NCI-H2029 treated with DMSO at 0.1 percent for 48 hours (cell line): Measurements from ENCODE around the gene CTNS.
A peak's percentile ranks its signal among the peaks of the same experiment; 100 is the strongest.

Experiments
- DNase-seq: peaks from one replicate; lab custom pipeline; 2025; lab: John Stamatoyannopoulos, UW

Gene CTNS

GRCh38 chr17:3659541-3660111 is 23.1 kb downstream of the CTNS start:
- DNase-seq: no peak

DNA sequence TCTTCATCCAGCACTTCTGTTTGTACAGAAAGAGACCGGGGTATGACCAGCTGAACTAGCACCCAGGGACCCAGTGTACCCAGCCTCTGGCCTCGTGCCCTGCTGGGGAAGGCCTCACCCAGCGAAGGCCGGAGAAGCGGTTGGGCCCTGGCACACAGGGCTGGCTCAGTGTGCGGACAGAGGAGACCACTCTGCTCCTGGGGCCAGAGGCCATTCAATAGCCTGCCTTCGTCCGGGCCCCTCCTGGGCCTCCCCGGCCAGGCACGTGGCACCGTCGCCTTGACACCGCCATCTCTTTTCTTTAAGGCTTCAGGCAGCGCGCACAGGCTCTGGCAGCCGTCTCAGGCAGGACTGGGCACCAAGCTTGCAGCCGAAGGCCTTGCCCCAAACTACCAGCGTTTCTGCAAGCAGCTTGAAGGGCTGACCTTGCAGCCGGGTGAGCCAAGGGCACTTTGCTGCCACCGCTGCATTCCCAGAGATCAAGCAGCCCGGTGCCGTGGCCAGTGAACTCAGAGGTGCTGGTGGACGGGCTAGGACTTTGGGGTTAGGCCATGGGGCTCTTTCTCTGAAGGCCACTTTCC is 23.8 kb downstream of the CTNS start:
- no peak for DNase-seq

DNA sequence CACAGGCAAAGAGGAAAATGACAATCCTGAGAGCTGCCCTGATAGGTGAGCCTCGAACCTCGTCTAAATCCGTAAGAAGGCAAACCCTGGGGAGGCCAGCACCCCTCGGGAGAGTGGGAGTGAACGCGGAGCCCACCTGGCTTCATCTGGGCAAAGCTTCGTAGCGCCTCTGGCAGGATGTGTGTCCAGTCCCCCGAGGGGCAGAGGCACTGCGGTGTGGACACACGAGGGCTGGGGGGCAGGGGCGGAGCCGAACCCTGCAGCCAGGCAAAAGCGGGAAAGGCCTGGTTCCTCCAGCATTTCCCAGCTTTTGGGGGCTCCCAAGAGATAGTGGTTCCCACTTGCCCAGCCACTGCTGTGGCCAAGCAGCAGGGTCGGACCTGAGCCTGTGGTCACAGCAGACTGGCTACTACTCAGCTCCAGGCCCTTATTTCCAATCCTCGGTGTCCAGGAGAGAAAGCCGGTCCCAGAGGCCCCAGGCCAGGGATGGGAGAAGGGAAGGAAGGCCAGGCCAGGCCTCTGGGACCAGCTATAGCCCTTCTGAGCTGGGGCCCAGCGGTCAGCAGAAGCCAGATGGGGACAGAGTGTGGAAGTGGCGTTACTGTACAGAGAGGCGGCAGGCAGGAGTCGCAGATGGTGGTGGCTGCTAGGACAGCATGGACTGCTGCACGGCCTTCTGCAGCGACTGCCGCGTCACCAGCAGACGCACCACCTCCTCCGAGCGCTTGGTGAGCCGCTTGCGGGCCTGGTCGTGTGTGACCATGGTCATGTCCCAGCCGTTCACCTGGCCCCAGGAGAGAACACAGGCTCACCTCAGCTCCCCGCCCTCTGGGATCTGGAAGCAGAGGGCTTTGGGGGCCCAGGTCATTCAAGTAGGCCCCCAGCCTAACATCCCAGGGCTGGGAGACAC is 26.8 kb downstream of the CTNS start:
- no peak for DNase-seq

- no peak for DNase-seq
These were observed 29.3 kb downstream of the CTNS start for GRCh38 chr17:3665834-3666233.

- DNase-seq: no peak
These were observed 30.0 kb downstream of the CTNS start for GRCh38 chr17:3666516-3666915.

DNA sequence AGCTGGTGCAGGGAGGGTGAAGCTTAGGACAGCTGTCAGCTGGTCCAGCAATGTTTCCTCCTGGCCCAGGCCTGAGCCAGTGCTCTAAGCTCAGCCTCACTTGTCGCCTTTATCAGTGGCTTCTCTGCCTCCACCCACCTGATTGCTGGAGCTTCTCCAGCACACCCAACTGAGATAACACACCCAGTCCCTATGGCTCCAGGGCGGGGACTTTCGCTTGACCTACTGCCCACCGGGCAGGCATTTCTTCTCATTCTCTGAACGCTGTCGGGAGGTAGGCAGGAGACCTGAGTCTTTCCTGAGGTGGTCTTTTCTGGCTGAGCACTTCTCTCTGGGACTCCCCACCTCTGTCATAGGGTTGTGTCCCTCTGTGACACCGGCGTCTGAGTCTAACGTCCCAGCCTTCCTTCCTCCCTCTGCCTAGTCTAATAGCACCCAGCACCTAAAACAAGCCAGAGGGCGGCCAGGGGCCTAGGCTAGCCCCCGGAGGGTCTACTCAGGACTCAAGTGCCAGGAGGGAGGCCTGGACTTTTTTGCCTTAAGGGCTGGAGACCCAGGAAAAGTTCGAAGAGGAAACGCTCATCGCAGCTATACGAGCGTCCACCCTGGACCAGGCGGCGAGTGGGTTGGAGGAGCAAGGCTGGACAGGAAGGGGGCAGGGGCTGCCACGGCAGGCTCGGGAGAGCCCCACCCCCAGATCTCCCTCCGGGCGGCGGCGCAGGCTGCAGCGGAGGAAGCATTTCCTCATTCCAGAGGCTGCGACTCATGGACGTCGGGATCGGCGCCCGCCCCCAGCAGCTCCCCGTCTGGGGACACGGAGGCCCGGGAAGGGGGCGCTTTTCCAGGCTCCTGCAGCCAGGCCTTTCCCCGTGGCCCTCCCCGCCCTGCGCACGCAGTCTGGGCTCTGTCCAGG is 31.1 kb downstream of the CTNS start:
- DNase-seq: no peak

GRCh38 chr17:3668279-3669084 is 31.9 kb downstream of the CTNS start, which contains the start of the genes EMC6 and TAX1BP3:
TSS of gene EMC6 (plus strand) at chr17:3668812. CDS start at chr17:3669147, 335 bp downstream.
TSS of gene TAX1BP3 (minus strand) at chr17:3668578. CDS start at chr17:3668526, 52 bp downstream.
- peak; percentile 79 for DNase-seq

- no peak for DNase-seq
These were observed 32.5 kb downstream of the CTNS start for GRCh38 chr17:3669085-3669347.

- no peak for DNase-seq
These were observed 33.0 kb downstream of the CTNS start for GRCh38 chr17:3669548-3669947.

DNA sequence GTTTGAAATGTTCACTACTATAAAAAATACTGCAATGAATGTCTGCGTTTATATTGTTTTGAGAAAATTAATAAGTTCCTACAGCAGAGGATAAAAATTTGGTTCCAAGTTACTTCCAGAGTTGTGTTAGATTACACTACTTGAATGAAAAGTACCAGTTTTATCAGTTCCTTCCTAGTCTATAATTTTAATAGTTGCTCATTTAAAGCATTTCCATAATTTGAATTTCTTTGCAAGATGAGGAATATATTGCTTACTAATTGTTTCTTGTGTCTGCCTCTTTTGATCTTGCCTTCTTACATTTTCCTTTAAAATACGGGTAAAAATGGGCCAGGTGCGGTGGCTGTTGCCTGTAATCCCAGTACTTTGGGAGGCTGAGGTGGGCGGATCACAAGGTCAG is 36.0 kb downstream of the CTNS start:
- DNase-seq: no peak

- DNase-seq: no peak
These were observed 39.3 kb downstream of the CTNS start for GRCh38 chr17:3675886-3676285.

- no peak for DNase-seq
These were observed 41.7 kb downstream of the CTNS start for GRCh38 chr17:3678095-3678820.

GRCh38 chr17:3678821-3679530 is 42.4 kb downstream of the CTNS start:
- DNase-seq: no peak

- DNase-seq: no peak
These were observed 43.1 kb downstream of the CTNS start for GRCh38 chr17:3679531-3680126.

DNA sequence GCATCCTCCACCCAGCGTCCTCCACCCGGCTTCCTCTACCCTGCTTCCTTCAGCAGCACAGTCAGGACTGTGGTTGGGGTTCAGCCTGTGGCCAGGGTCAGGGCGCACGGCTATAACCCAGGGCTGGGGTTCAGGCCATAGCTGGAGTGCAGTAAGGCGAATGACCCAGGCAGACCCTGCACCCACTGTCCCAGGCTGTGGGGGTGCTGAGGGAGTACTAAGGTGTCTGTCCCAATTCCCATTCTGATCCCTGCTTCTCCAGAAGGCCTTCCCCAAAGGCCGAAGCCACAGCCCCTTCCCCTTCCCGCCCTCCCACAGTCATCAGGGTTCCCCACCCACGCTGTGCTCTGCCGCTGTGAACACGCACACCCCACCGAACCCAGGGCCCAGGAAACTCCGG is 44.5 kb downstream of the CTNS start:
- DNase-seq: no peak

- DNase-seq: no peak
These were observed 45.0 kb downstream of the CTNS start for GRCh38 chr17:3681565-3681964.

DNA sequence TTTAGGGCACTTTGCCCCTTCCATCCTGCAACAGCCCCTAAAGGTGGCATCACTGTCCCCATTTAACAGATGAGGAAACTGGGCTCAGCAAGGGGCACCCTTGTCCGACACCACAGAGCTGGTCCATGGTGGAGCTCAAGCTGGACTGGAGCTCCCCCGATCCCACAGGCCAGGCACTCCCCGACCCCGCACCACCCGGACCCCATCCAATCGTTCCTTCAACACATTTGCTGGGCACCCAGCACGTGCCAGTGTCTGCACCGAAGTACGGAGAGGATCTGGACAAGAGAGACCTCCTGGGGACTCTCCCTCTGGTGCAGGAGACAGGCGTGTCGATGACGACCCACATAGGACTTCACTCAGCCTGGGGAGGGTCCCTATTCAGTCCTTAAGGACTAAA is 45.5 kb downstream of the CTNS start:
- no peak for DNase-seq

GRCh38 chr17:3683054-3683511 is 46.5 kb downstream of the CTNS start:
- DNase-seq: no peak

DNA sequence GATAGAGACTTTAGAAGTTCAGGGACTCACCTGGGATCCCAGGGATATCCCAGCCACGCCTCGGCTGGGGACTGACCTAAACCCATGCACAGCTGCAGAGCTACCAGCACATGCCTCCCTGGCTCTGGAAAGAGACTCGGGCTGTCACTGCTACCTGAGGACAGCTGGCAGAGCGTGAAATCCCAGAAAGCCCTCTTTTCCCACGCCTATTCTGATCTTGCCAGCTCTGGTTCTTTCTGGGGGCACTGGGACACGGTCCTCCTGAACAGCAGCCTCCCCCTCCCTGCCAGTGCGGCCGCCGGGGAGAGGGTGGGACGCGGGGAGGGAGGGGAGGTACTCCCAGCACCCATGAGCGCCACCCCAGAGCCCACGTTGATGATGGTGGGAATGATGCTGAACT is 48.6 kb downstream of the CTNS start:
- DNase-seq: no peak
